NCI-H748 (cell line): ENCODE results near the gene TBC1D10B.
"Not testable (repeated sequence)": the region's sequence is repeated elsewhere in the genome, so short reads cannot be mapped to it uniquely, and the experiment has no call there.

Experiments
- DNase-seq: peaks from one replicate; lab custom pipeline; 2025; ENCODE audit not compliant: unreplicated experiment; lab: John Stamatoyannopoulos, UW

Gene TBC1D10B

GRCh38 chr16:30397776-30398660, 27.7 kb upstream of the TBC1D10B start:
- no peak for DNase-seq

- DNase-seq, result no peak
Measured at GRCh38 chr16:30397056-30397455, 26.8 kb upstream of the TBC1D10B start.

GRCh38 chr16:30396627-30397026, 26.3 kb upstream of the TBC1D10B start:
- not testable (repeated sequence) for DNase-seq

- peak; percentile 30 for DNase-seq
Measured at GRCh38 chr16:30395992-30396585, 25.8 kb upstream of the TBC1D10B start.

GRCh38 chr16:30395155-30395991, 25.1 kb upstream of the TBC1D10B start, which contains the start of gene ZNF48:
TSS of gene ZNF48 (plus strand) at chr16:30395420. CDS start at chr16:30395795, 375 bp downstream.
- peak; percentile 95 for DNase-seq

- peak; percentile 50 for DNase-seq
Measured at GRCh38 chr16:30394592-30395154, 24.4 kb upstream of the TBC1D10B start.

- no peak for DNase-seq
Measured at GRCh38 chr16:30383521-30383920, 13.2 kb upstream of the TBC1D10B start.

GRCh38 chr16:30382111-30382881, 12.0 kb upstream of the TBC1D10B start, which contains the start of gene SEPTIN1:
TSS of gene SEPTIN1 (minus strand) at chr16:30382561. CDS start at chr16:30382542, 19 bp downstream.
- no peak for DNase-seq

GRCh38 chr16:30381291-30382041, 11.2 kb upstream of the TBC1D10B start:
- no peak for DNase-seq

- no peak for DNase-seq
Measured at GRCh38 chr16:30380803-30381208, 10.5 kb upstream of the TBC1D10B start.

GRCh38 chr16:30380072-30380802, 9.9 kb upstream of the TBC1D10B start:
- DNase-seq, result no peak

- DNase-seq, result no peak
Measured at GRCh38 chr16:30379158-30379783, 9.0 kb upstream of the TBC1D10B start.

- peak; percentile 96 for DNase-seq
Measured at GRCh38 chr16:30378236-30379157, 8.2 kb upstream of the TBC1D10B start.

- peak; percentile 88 for DNase-seq
Measured at GRCh38 chr16:30377812-30378235, 7.5 kb upstream of the TBC1D10B start.

- DNase-seq, result no peak
Measured at GRCh38 chr16:30377050-30377811, 6.9 kb upstream of the TBC1D10B start.

- no peak for DNase-seq
Measured at GRCh38 chr16:30376461-30376902, 6.2 kb upstream of the TBC1D10B start.
